Coronary artery (tissue), 2 donors: ENCODE measurements around the gene PIK3C3.

ENCODE experiments used
- DNase-seq: peaks from one replicate; pipeline ENCODE4 v3.0.0-alpha.2; 2017; ENCODE audit warnings: low spot score
- H3K27ac ChIP-seq, 2 donors: fragments of 200-600 bp; sonication (generic); one replicate each; pipeline ENCODE4 v1.5.1; 2016 to 2019
- H3K4me3 ChIP-seq: fragments of 200-600 bp; sonication (generic); 2 replicates; pipeline ENCODE4 v1.5.1; 2016; ENCODE audit warnings: mild to moderate bottlenecking, moderate library complexity
- TF ChIP-seq, protein P1 (sequence below): fragments of 200-600 bp; sonication (generic); IDR thresholded peaks from one replicate; pipeline ENCODE4 v1.5.1; 2019; ENCODE audit warnings: antibody characterized with exemption

Gene PIK3C3

DNA sequence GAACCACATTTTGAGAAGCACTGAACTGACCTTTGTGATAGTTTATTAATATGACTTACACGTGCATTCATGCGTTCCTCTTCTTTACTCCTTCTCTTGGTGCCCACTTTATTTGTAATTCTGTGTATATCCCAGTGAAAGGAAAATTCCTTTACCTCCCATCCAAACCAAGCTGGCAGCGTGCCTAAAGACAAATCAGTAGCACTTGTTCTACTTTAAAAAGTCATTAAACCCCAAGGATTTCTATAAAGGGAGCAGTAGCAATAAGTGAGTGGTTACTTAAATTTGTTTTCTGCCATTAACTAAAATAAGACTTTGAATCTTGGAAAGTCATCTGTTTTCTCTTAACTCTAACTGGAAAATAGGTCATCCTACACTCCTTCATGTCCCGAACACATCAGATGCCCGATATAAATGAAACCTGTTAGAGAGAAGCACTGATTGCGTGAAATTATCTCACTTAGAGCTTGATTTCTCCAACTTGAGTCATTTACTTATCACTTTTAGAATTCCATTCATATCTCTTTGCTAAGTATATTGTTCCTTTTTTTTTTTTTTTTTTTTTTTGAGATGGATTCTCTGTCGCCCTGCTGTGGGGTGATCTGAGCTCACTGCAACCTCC lies 10.7 kb downstream of the PIK3C3 start:
- H3K4me3 ChIP-seq, result no peak overlapping the region
- H3K27ac ChIP-seq, result no peak overlapping the region
- TF ChIP-seq, protein P1, sequence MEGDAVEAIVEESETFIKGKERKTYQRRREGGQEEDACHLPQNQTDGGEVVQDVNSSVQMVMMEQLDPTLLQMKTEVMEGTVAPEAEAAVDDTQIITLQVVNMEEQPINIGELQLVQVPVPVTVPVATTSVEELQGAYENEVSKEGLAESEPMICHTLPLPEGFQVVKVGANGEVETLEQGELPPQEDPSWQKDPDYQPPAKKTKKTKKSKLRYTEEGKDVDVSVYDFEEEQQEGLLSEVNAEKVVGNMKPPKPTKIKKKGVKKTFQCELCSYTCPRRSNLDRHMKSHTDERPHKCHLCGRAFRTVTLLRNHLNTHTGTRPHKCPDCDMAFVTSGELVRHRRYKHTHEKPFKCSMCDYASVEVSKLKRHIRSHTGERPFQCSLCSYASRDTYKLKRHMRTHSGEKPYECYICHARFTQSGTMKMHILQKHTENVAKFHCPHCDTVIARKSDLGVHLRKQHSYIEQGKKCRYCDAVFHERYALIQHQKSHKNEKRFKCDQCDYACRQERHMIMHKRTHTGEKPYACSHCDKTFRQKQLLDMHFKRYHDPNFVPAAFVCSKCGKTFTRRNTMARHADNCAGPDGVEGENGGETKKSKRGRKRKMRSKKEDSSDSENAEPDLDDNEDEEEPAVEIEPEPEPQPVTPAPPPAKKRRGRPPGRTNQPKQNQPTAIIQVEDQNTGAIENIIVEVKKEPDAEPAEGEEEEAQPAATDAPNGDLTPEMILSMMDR, result no peak
- DNase-seq, result no peak

DNA sequence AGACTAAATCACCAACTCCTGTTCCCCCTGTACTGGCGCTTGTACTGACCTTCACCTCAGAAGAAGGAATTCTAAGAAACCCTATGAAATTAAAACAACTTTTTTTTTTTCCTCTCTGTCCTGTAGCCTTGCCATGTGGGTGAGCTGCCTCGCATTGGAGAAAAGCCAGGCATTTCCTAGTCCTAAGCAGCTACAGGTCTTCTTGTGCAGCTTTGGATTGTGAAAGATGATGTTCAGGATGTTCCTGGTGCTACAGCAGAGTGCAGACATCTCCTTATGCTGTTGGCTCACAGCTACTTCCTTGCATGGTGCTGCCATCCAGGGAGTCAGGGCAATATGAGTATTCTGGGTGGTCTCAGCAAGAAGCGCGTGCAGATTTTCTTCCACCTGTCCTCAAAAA lies 11.9 kb downstream of the PIK3C3 start:
- TF ChIP-seq, protein P1, result no peak
- Histone ChIP-seq H3K27ac (no peak overlapping the region), H3K4me3 (no peak overlapping the region)
- no peak for DNase-seq

GRCh38 chr18:41967680-41968079 lies 12.6 kb downstream of the PIK3C3 start:
- Histone ChIP-seq H3K27ac (no peak overlapping the region), H3K4me3 (no peak overlapping the region)
- DNase-seq, result no peak
- TF ChIP-seq, protein P1, result no peak

- H3K27ac ChIP-seq, result no peak overlapping the region
- H3K4me3 ChIP-seq, result no peak overlapping the region
- no peak for DNase-seq
- TF ChIP-seq, protein P1, result no peak
These were observed 14.8 kb downstream of the PIK3C3 start for GRCh38 chr18:41969881-41970280.

GRCh38 chr18:41972067-41972925 lies 17.3 kb downstream of the PIK3C3 start:
- no peak overlapping the region for H3K4me3 ChIP-seq
- DNase-seq, result no peak
- H3K27ac ChIP-seq, result no peak overlapping the region
- TF ChIP-seq, protein P1, result no peak

- H3K4me3 ChIP-seq, result no peak overlapping the region
- no peak for DNase-seq
- TF ChIP-seq, protein P1, result no peak
- no peak overlapping the region for H3K27ac ChIP-seq
These were observed 18.9 kb downstream of the PIK3C3 start for GRCh38 chr18:41973983-41974382.

DNA sequence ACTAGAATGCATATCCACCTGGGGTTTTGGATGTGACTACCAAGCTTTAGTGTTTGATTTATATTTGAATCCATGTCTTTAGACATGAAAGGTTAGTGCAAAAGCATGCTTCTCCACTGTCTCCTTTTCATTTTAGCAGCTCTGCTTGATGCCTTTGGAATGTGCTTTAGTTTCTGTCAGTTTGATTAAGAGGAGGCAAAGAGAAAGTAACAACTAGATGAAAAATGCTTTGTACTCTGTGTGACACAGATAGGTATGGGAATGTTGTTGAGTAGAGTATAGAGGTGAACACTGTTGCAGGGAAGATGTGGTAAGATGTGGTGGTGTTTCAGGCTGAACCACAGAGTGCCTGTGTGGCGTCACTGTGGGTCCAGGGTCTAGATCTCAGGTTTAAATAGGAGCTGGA lies 19.8 kb downstream of the PIK3C3 start:
- Histone ChIP-seq H3K4me3 (no peak overlapping the region), H3K27ac (no peak overlapping the region)
- TF ChIP-seq, protein P1, result no peak
- DNase-seq, result no peak
